OCI-LY7 (cell line): Measurements from ENCODE around the gene ZNRF3. TPM values are rescaled to one million over a fixed set of nuclear protein-coding genes. Genes with fewer than 3 reads are reported as not detected.

ENCODE experiments used
- BruUV-seq: library from RNA; stranded (reverse); fragments of 400-500 nt; replicated peaks from 2 replicates; lab custom pipeline; 2021; lab: Mats Ljungman, UMichigan
- CTCF ChIA-PET: fragments of 300-600 bp; sonication (Branson Sonifier 250); formaldehyde crosslinking; loops from one replicate; lab custom pipeline; 2022; ENCODE audit warnings: antibody characterized with exemption; ENCODE audit not compliant: unreplicated experiment; lab: Charles Lee
- POLR2A ChIA-PET: fragments of 300-600 bp; sonication (Branson Sonifier 250); formaldehyde crosslinking; loops from one replicate; lab custom pipeline; 2022; ENCODE audit warnings: antibody characterized with exemption; lab: Charles Lee
- DNase-seq: peaks from one replicate; pipeline ENCODE4 v3.0.0-alpha.2; 2015; ENCODE audit warnings: low spot score
- H2AFZ ChIP-seq: fragments of 200-600 bp; sonication (generic), shearing (Covaris generic); 2 replicates; pipeline ENCODE4 v1.6.1; 2014; ENCODE audit warnings: mild to moderate bottlenecking, antibody characterized with exemption, low read length, moderate library complexity
- H3K27ac ChIP-seq: fragments of 200-600 bp; sonication (generic); 2 replicates; pipeline ENCODE4 v1.5.1; 2014; ENCODE audit warnings: mixed run types, low read depth, mild to moderate bottlenecking, moderate library complexity, low read length, inconsistent platforms; ENCODE audit not compliant: poor library complexity, severe bottlenecking
- H3K36me3 ChIP-seq: fragments of 200-600 bp; sonication (generic); 2 replicates; pipeline ENCODE4 v1.6.1; 2014; ENCODE audit warnings: mild to moderate bottlenecking, antibody characterized with exemption, low read length, moderate library complexity, mixed read lengths; ENCODE audit not compliant: insufficient read depth
- H3K4me1 ChIP-seq: fragments of 200-600 bp; sonication (generic); 2 replicates; pipeline ENCODE4 v1.5.1; 2014; ENCODE audit warnings: mild to moderate bottlenecking, low read length; ENCODE audit not compliant: insufficient read depth, poor library complexity, severe bottlenecking
- H3K4me2 ChIP-seq: fragments of 200-600 bp; sonication (generic); 2 replicates; pipeline ENCODE4 v1.6.1; 2014; ENCODE audit warnings: mild to moderate bottlenecking, low read length
- H3K4me3 ChIP-seq: fragments of 200-600 bp; sonication (generic); 2 replicates; pipeline ENCODE4 v1.5.1; 2014; ENCODE audit warnings: mild to moderate bottlenecking, low read depth, low read length; ENCODE audit not compliant: poor library complexity, severe bottlenecking
- H3K79me2 ChIP-seq: fragments of 200-600 bp; sonication (generic); 2 replicates; pipeline ENCODE4 v1.6.1; 2016; ENCODE audit warnings: low read depth, mild to moderate bottlenecking, low read length, moderate library complexity, mixed read lengths; ENCODE audit not compliant: insufficient read depth
- H3K9me2 ChIP-seq: fragments of 200-600 bp; sonication (generic); 2 replicates; pipeline ENCODE4 v1.6.1; 2016; ENCODE audit warnings: mild to moderate bottlenecking, low read length, mixed read lengths; ENCODE audit not compliant: insufficient read depth
- H3K9me3 ChIP-seq: fragments of 200-600 bp; sonication (generic); 2 replicates; pipeline ENCODE4 v1.6.1; 2014; ENCODE audit warnings: mild to moderate bottlenecking, mixed run types, low read length, mixed read lengths
- H4K20me1 ChIP-seq: fragments of 200-600 bp; sonication (generic); 2 replicates; pipeline ENCODE4 v1.6.1; 2014; ENCODE audit warnings: mild to moderate bottlenecking, antibody characterized with exemption, low read length, moderate library complexity, mixed read lengths; ENCODE audit not compliant: insufficient read depth
- CTCF ChIP-seq: fragments of 200-600 bp; sonication (generic); conservative IDR thresholded peaks from 2 replicates; pipeline ENCODE4 v1.5.1; 2014; ENCODE audit warnings: mild to moderate bottlenecking, antibody characterized with exemption, low read length, moderate library complexity, mixed read lengths
- EZH2phosphoT487 ChIP-seq: fragments of 200-600 bp; sonication (generic); IDR thresholded peaks from 2 replicates; pipeline ENCODE4 v1.6.1; 2018; ENCODE audit warnings: low read depth, borderline replicate concordance, mild to moderate bottlenecking, mixed run types, antibody characterized with exemption, low read length, moderate library complexity, mixed read lengths
- intact Hi-C: fragments of 100-400 bp; cut with micrococcal nuclease; formaldehyde crosslinking; loops from one replicate; pipeline ENCODE4 v1.10.0; 2022; ENCODE audit not compliant: unreplicated experiment
- total RNA-seq, 2 experiments: library from RNA; depleted of rRNA in 1 of 2; stranded (reverse); fragments of >200 nt in 1 of 2; shearing (Covaris generic) in 1 of 2; gene quantifications; 2 replicates each; pipeline ENCODE4 v1.2.3, GENCODE V29; 2014 to 2022

Gene ZNRF3
- total RNA-seq, 2 experiments from 2014 or later, result 3.6 to 3.9 TPM

GRCh38 chr22:28951969-28952521 lies 68.7 kb downstream of the ZNRF3 start:
- no peak for TF ChIP-seq CTCF
- TF ChIP-seq EZH2phosphoT487, result no peak
- BruUV-seq, result no TSS peak
- ChIA-PET POLR2A (interaction anchor here (0.7 kb wide), 1 partner anchor 14 kb away, joined by 4 read pairs; no protein-coding TSS in a partner anchor), CTCF (no interaction called here)
- no peaks in the 10 kb centered on the region for H4K20me1 ChIP-seq
- no peak overlapping the region for H2AFZ ChIP-seq
- H3K4me3 ChIP-seq, result no peak overlapping the region
- H3K9me3 ChIP-seq, result 0 out of 2 replicates have a peak, but pooled peaks cover 7% of the 10 kb centered on the region
- no peak for DNase-seq
- H3K27ac ChIP-seq, result no peak overlapping the region
- intact Hi-C loops, result no loop called here
- H3K4me1 ChIP-seq, result peaks cover 19% of the 10 kb centered on the region
- no peaks in the 10 kb centered on the region for H3K9me2 ChIP-seq
- no peaks in the 10 kb centered on the region for H3K79me2 ChIP-seq
- no peaks in the 10 kb centered on the region for H3K36me3 ChIP-seq
- H3K4me2 ChIP-seq, result no peak overlapping the region

GRCh38 chr22:28952857-28953256 lies 69.5 kb downstream of the ZNRF3 start:
- BruUV-seq, result no TSS peak
- TF ChIP-seq CTCF (no peak), EZH2phosphoT487 (no peak)
- no peaks in the 10 kb centered on the region for H3K9me3 ChIP-seq
- H3K27ac ChIP-seq, result no peak overlapping the region
- H3K4me3 ChIP-seq, result no peak overlapping the region
- H3K4me2 ChIP-seq, result no peak overlapping the region
- H3K4me1 ChIP-seq, result peaks cover 21% of the 10 kb centered on the region
- H3K9me2 ChIP-seq, result no peaks in the 10 kb centered on the region
- no peak for DNase-seq
- CTCF ChIA-PET, result no interaction called here
- H3K36me3 ChIP-seq, result no peaks in the 10 kb centered on the region
- no peak overlapping the region for H2AFZ ChIP-seq
- H4K20me1 ChIP-seq, result no peaks in the 10 kb centered on the region
- intact Hi-C loops, result no loop called here
- POLR2A ChIA-PET, result no interaction called here
- no peaks in the 10 kb centered on the region for H3K79me2 ChIP-seq

- intact Hi-C loops, result no loop called here
- no TSS peak for BruUV-seq
Observed at GRCh38 chr22:28953403-28953802, 70.0 kb downstream of the ZNRF3 start.

More at GRCh38 chr22:28953403-28953802, 70.0 kb downstream of the ZNRF3 start:
- H4K20me1 ChIP-seq, result no peaks in the 10 kb centered on the region
- TF ChIP-seq CTCF (no peak), EZH2phosphoT487 (no peak)
- no peaks in the 10 kb centered on the region for H3K79me2 ChIP-seq
- H2AFZ ChIP-seq, result no peak overlapping the region
- no peak overlapping the region for H3K4me2 ChIP-seq
- no peak for DNase-seq
- no peak overlapping the region for H3K27ac ChIP-seq
- POLR2A ChIA-PET, result no interaction called here
- no peaks in the 10 kb centered on the region for H3K9me3 ChIP-seq
- no peak overlapping the region for H3K4me3 ChIP-seq
- no peaks in the 10 kb centered on the region for H3K9me2 ChIP-seq
- CTCF ChIA-PET, result no interaction called here
- H3K36me3 ChIP-seq, result no peaks in the 10 kb centered on the region
- H3K4me1 ChIP-seq, result peaks cover 21% of the 10 kb centered on the region
